Stimulated activated CD4-positive, alpha-beta T cell treated with anti-CD3 and anti-CD28 coated beads, TNF-alpha, amount 100 ng/mL, for 1 hour (primary cell): Measurements from ENCODE around the gene PCP4.
"Not testable (repeated sequence)": the region's sequence is repeated elsewhere in the genome, so short reads cannot be mapped to it uniquely, and the experiment has no call there.

Experiments
- DNase-seq, 3 donors: peaks; one replicate each; pipeline ENCODE4 v3.0.0-alpha.2; 2020; ENCODE audit warnings: low read depth in 3 of 3, low spot score in 1 of 3

PCP4 gene

DNA sequence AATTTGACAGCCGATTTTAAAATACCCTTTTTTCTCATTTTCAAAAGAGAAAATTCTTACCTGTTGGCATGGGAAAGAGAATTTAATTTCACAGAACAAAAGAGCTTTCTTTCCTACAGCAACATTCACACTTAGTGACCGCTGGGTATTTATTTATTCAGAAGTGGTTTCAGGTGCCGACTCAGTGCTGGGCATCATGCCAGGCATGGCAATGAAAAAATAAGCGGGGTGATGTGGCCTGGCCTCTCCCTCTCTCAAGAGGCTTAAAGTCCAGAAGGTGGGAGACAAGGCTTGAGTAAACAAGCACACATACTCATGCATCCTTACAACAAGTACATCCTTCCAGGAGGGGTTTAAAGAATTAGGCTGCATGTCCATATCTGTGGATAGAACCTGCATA is 4.1 kb upstream of the PCP4 start:
- DNase-seq = no peak

GRCh38 chr21:39866093-39866492 is 1.1 kb upstream of the PCP4 start:
- DNase-seq = no peak

DNA sequence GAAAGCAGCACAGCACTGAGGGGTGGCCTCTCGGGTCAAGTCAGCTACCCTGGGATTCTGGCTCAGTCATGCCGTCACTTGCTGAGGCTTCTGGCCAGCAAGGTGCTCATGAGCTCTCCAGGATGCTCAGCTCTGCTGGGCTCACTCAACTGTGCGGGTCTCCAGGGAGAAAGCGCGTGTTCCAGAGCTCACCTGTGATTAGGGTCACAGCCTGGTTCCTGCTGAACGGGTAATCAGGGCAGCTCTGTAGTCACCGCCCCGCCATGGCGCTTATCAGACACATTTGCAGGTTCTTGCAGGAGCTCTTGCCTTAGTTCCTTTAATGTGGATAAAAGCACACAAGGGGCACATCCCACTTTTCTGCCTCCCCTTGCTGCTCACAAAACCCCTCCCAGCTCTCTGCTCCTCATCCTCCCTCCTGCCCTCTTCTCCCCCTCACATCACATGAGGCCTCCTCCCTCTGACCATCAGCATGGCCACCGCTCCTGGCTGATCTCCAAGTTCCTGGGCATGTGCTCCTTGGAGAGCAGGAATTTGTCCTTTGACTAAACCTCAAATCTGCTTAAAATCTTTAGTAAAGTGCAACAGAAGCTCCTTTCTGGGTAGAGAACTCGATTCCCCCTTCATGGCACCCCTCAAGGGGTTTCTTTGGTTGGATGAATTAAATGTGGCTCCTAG is 2.0 kb downstream of the PCP4 start:
- DNase-seq = no peak

- no peak for DNase-seq
Measured at GRCh38 chr21:39873687-39874086, 6.4 kb downstream of the PCP4 start.

DNA sequence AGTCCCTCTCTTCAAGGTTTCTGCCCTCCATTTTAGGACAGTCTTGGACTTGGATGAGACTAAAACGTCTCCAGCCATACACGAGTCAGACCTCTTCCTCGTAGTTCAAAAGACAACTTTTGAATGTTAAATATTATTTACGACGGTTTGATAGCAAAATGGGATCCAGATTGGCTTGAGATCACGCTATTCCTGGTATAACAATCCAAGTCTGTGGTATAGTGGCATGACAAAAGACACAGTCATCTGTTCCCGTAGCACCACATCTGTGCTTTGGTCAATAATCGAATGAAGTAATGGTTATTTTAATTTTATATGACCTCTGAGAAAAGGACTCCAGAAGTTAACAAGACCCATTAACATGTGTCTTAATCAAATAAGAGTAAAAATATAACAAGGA is 7.0 kb downstream of the PCP4 start:
- no peak for DNase-seq

DNA sequence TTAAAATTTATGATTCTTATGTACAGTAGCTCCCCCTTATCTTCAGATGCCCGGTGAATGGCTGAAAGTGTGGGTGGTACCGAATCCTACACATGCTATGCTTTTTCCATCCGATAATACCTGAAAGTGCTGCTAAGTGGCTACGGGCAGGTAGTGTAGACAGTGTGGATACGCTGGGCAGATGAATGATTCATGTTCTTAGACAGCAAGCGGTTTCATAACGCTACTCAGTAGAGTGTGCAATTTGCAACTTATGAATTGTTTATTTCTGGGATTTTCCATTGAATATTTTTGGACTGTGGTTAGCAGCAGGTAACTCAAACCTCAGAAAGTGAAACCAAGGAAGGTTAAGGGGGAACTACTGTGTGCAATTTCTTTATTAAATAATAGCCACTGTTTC is 7.5 kb downstream of the PCP4 start:
- no peak for DNase-seq

GRCh38 chr21:39881661-39882060 is 14.4 kb downstream of the PCP4 start:
- no peak for DNase-seq

DNA sequence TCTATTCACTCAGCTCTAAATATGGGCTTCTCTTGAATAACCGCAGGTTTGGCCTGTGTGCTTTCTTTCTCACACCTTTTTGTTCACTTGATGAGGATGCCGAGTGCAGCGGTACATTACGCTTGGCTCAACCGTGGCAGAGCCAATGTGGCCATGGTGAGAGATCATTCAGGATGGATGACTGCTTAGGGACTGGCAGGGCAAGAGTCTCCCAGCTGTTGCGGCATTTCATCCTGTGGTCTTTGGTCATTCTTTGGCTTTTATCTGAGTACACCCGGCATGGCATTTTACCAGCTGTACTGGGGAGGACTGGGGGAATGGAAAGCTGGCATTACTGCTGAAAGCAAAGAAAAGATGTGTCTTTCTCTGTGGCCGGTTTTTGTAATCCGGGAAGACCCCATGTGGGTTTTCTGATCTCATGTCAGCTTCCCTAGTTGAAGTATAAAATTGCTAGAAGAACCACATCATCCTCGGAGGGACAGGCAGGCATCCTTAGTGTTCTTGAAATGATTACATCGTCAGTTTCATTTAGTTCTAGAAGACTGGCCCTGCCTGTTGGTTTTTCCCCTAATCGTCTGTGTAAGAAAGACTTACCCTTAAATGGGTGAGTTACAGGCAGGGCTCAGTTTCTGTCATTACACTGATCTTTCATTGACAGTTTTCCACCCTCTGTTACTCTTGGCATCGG is 15.1 kb downstream of the PCP4 start:
- no peak for DNase-seq

- DNase-seq = no peak
Measured at GRCh38 chr21:39882839-39883195, 15.6 kb downstream of the PCP4 start.

GRCh38 chr21:39885119-39885848 is 18.0 kb downstream of the PCP4 start:
- no peak for DNase-seq

DNA sequence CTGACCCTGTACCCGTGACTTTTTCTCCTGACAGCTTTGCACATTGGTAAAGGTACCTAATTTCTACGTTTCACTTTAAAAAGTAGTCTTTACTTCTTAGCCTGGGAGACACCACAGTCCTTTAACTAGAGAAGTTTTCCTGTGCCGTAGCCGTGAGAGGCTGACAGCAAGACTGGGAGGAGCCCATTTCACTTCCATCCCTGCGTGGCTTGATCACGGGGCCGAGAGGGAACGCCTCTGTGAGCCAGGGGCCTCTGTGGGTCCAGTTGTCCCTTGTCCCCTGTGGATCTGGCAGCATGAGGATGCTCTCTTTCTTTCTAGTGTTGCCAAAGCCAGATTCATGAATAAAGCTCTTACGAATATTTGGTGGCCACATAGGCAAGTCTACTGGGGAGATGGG is 21.6 kb downstream of the PCP4 start:
- no peak for DNase-seq

- no peak for DNase-seq
Measured at GRCh38 chr21:39891111-39891510, 23.9 kb downstream of the PCP4 start.

DNA sequence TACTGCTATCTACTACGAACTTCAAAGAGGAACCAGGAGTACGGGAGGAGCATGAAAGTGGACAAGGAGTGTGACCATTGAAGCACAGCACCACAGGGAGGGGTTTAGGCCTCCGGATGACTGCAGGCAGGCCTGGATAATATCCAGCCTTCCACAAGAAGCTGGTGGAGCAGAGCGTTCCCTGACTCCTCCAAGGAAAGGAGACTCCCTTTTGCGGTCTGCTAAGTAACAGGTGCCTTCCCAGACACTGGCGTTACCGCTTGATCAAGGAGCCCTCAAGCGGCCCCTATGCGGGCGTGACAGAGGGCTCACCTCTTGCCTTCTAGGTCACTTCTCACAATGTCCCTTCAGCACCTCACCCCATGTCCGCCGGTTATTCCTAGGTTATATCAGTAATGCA is 24.6 kb downstream of the PCP4 start:
- not testable (repeated sequence) for DNase-seq

DNA sequence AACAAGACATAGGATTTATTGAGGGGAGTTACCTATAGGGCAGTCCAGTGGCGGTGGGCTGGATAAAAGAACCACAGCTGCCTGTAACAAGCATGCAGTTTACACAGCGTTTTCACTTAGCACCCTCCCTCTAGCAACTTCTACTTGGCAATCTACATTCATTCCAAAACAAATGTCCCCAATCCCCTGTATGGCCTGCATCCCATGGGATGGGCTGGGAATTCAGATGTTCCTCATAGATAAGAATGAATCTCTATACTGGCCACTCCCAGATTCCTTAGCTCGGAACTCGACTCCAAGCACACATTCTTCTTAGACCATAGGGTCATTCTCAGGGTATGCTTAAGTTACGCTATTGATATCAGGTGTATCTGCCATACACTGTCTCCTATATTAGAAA is 33.3 kb downstream of the PCP4 start:
- DNase-seq = no peak

DNA sequence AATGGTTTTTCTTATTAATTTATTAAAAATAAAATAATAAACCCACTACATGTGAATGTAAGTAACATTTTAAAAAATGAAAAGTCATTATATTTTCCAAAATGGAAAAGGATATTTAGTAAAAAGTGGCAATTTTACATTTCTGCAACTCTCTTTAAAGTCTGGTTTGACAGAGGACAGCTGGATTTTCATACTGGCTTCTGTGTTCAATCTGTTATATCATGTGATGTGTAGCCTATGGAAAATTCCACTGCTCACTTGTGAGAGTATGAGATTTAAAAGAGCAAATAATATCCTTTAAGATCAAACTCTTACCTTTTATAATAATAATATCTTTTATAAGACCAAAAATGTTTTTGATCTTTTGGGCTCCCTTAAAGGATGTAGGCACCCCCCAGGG is 33.7 kb downstream of the PCP4 start:
- no peak for DNase-seq

- DNase-seq = no peak
Measured at GRCh38 chr21:39902986-39903385, 35.7 kb downstream of the PCP4 start.

- DNase-seq = no peak
Measured at GRCh38 chr21:39904457-39904856, 37.2 kb downstream of the PCP4 start.

DNA sequence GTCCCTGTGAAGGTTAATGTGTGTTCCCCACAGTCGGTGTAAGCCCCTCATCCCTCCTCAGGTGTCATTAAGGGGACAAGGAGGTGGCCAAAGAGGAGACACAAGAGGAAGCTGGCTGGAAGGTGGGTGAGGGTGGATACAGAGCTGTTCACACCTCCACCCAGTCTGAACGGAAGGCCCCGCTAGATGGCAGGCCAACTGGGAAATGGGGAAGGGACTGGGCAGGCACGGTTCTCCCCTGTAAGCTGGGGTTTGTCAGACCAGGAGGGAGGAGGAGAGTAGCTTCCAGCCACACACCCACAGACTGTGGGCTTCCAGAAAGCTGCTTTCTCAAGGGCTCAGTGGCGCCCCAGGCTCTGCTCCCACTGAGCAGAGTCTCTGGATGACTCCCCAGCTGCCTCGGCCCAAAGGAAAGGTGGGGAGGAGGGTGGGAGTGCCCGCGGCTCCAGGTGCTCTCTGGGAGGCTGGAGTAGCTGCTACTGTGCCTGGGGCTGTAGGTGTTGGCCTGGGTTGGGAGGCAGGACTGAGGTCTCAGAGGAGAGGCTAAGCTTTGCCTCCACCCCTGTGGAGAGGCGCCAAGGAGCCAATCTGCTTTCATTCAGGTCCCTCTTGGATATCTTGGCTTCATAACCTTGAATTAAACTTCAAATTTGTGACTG is 41.2 kb downstream of the PCP4 start:
- no peak for DNase-seq

DNA sequence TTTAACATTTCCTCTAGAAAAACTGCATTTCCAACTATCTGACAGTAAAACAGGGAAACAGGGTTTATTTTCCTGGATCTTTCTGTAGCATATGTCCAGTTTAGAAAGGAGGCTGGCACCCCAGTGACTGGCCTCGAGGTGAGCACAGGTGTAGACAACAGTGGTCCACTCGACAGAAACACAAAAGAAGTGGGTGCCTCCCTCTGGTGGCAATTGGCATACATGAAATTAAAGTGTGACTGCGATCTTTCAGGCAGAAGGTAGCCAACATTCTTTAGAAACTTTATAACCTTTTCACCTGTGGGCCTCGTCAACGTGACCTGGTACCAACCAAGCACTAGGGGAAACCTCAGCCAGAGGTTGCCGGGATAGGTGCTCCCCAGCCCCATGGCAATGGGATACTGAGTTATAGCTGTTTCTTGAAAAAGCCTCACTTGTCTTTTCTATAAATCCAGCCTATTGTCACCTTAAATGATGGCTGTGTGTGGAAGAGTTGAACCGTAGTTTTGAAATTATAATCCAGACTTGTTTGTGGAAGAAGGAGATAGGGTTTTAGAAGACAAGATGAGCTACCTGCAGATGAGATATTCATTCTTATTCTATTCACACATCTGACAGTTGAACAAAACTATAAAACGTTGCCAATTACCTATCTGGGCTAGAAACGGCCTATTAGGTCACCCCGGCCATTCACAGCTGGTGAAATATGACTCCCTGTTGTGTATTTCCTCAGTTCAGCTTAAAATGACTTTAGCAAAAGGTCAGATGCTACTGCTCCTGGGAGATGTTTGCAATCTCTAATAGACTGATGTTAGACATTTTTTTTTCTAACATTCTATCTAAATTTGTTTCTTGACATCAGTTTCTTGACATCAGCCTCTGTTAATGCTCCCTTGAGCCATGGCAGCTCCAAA is 44.3 kb downstream of the PCP4 start:
- no peak for DNase-seq

DNA sequence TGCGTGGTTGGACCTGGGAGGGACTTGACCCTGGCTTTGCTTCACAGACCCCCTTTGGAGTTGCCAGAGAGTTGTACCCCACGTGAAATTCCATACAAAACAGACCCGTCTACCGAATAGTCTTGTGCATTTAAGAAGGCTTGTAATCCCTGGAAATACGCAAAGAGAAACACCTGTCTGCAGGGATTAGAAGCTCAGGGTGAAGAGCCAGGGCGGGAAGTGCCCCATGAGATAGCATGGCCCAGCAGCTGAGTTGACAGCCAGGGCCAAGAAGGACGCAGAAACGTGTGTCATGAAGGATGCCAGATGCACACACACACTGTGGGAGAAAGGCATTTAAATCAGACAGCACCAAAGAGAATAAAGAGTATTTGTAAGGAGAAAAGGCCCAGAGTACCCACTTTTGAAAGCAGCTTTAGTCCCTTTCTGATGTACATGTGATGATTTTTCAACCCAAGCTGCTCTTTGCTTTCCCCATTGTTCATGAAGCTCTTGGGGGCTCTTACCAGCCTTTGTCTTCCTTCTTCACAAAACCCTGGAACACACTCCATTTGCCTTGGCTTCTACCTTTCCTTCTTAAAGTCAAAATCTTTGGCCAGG is 46.6 kb downstream of the PCP4 start:
- DNase-seq = no peak

GRCh38 chr21:39915881-39916280 is 48.6 kb downstream of the PCP4 start:
- no peak for DNase-seq
